HG03521 (cell line): ENCODE data around the gene SDK1.

Experiments used
- ATAC-seq: cut with Tn5 transposase; IDR thresholded peaks from one replicate; pipeline ENCODE4 v1.9.1; 2021; ENCODE audit warnings: mild to moderate bottlenecking, moderate library complexity; ENCODE audit not compliant: unreplicated experiment

The SDK1 gene

DNA sequence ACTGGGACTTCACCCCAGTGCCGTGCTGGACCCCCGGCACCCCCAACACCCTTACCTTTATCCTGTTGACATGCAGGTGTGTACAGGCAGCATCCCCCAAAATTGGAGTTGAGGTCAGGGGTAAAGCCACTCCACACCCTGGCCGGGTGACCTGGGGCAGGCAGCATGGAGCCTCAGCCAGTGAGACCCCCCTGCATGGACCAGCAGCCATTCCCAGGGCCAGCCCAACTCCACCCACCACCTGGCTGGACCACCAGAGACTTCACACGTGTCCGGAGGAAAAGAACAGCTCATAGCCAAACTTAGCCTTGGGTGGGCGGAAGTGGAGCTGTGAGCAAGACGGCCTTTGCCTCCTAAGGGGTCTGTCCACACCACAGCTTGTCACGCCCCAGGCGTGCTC is 968.0 kb downstream of the SDK1 start:
- no peak for ATAC-seq

DNA sequence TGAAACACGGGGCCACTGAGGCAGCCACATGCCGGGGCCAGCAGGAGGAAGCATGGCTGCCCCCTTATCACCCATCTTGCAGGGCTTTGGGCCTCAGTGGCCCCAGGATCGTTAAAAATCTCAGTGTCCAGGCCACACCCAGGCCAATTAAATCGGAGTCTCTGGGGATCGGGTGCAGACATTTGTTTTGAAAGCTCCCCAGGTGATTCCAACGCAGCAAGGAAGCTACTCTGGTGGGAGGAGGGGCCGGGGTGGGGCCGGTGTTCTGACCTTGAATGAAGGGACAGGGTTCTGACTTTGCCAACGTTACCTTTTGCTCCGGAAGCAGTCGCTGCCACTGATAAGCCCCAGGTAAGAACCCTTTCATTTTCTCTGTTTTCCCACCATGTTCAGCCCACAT is 968.7 kb downstream of the SDK1 start:
- no peak for ATAC-seq

DNA sequence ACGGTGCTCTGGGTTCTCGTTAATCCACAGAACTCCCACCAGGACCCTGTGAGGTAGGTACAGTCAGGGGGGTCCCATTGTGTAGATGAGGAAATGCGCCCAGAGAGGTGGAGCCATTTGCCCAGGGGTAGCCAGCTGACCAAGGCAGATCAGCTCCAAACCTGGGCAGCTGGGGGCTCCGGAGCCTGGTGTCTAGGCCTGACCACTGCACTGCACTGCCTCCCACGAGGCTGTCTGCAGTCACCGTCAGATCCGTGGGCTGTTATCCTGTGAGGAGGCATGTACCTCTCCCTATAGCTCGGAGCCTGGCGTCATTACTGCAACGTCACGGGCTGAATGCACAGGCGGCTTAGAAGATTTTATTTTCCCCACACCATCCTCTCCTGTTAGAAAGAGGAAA is 969.2 kb downstream of the SDK1 start:
- ATAC-seq = no peak

DNA sequence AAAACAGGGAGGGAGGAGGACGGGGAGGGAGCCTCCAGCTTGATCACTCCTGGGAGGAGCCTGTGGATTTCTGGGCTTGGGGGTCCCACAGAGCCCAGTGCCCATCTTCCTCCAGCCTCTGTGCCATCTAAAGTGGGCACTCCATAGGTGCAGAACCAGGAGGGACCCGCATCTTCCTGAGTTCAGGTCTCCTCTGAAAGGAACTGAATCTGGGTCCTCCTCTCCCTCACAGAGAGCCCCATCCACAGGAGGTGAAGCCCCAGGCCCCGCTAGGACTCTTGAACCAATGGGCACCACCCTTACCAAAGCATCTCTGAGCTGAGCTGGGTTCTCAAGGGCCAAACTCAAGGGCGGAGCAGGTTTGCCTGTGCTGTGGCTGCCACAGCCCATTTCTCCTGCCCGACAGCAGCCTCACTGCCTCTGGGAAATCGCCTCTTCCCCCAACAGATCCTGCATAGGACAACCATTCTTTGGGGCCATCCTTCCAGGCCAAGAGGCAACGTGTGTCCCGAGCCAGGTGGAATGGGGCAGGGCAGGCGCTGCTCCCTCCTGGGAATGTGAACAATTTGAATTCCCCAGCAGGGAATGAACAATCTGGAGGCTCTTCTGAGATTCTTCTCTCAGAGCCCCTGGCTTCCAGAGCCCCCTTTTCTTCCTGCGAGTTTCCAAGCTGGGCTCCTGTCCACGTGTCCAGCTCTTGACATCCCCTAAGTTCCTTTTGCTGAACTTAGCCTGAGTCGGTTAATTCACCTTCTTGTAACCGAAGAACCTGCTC is 970.1 kb downstream of the SDK1 start:
- ATAC-seq = no peak

DNA sequence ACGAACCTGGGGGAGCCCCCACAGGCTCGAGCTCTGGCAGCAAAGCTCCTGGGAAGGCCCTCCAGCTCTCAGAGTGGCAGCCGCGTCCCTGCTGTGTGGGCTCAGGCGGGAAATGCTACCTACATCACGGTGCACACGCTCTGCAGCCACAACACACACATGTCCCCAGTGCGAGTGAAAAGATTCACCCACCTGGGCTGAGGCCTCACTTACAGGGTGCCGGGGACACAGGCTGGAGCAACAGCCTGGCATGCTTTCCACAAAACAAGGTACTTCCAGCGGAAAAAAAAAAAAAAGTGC is 970.6 kb downstream of the SDK1 start:
- no peak for ATAC-seq

DNA sequence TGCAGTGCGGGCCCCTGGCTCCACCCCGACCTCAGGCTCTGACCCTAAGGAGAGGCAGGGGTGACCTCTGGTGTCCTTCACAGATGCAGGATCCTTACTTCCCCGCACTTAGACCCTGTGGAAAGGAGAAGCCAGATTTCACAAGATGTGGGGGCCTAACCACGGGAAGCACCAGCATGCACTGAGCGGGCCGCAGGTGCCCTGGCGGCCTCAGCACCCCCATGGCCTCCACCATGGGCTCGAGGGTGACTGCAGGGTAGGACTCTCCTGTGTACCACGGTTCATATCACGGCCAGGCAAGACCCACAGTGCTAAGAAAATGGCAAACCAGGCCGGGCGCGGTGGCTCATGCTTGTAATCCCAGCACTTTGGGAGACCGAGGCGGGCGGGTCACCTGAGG is 971.1 kb downstream of the SDK1 start:
- no peak for ATAC-seq

GRCh38 chr7:4273566-4274230 is 972.6 kb downstream of the SDK1 start:
- no peak for ATAC-seq

GRCh38 chr7:4274286-4274685 is 973.2 kb downstream of the SDK1 start:
- ATAC-seq = no peak

- no peak for ATAC-seq
These were observed 976.9 kb downstream of the SDK1 start for GRCh38 chr7:4277936-4278335.

GRCh38 chr7:4279216-4279615 is 978.2 kb downstream of the SDK1 start:
- no peak for ATAC-seq

DNA sequence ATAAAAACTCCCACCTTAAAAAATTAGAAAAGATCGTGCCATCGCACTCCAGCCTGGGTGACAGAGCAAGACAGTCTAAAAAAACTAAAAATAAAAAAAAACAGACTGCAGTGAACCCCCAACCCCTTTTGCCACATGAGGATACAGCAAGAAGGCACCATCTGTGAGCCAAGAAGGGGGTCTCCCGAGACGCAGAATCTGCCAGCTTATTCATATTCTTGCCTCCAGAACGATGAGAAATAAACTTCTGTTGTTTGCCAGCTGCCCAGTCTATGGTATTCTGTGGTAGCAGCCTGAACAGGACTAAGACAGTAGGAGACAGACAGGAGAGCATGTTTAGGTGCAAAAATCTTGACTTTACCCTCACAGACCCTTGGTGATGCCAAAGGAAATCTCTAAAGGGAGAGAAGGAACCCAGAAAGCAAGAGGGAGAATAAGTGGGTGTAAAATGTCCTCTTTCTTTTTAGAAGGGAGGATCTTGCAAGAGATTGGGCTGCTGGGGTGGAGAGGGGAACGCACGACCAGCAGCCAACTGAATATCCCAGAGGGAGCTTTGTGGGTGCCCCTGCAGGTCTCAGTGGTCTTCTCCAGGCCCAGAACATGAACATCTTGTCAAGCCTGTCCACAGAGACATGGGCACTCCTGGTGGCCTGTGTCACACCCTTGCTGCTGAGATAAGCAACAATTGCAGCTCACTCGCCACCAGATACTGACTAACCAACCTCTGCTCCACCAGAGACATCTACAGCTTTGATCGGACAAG is 980.4 kb downstream of the SDK1 start:
- no peak for ATAC-seq

DNA sequence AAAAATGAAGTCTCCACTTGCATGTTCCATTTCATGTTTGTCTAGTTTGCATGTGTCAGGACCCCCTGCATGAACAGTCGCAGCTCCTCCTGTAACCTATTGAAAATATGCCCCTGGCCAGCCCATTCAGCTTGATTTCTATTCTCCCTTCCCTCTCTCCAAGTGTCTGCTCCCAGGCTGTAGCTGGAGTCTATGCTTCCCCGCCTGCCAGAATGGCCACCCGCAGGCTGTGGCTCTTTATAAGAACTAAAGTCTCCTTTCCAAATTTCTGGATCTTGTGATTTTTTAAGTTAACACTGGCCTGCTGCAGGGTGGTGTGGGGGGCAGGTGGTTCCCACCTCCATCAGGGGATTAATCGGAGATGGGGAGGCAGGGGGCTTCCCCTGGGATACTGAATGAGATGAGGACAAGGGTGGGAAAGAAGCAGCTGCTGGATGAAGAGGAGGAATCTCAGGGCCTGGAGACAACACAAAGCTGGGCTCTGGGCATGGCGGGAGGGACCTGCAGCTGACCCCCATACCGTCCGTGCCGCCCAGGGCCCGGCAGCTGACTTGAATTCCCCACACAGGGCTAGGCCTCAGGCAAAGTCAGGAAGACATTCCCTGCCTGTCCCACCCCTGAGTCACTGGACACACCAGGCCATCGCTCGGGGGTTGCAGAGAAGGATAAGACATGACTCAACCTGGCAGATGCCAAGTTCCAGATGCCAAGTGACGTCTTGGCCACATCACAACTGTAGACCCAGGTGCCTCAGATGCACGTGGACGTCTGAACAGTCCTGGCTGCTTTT is 981.6 kb downstream of the SDK1 start:
- ATAC-seq = no peak

- ATAC-seq = no peak
These were observed 985.3 kb downstream of the SDK1 start for GRCh38 chr7:4286351-4286750.

- ATAC-seq = no peak
These were observed 987.8 kb downstream of the SDK1 start for GRCh38 chr7:4288791-4289394.

DNA sequence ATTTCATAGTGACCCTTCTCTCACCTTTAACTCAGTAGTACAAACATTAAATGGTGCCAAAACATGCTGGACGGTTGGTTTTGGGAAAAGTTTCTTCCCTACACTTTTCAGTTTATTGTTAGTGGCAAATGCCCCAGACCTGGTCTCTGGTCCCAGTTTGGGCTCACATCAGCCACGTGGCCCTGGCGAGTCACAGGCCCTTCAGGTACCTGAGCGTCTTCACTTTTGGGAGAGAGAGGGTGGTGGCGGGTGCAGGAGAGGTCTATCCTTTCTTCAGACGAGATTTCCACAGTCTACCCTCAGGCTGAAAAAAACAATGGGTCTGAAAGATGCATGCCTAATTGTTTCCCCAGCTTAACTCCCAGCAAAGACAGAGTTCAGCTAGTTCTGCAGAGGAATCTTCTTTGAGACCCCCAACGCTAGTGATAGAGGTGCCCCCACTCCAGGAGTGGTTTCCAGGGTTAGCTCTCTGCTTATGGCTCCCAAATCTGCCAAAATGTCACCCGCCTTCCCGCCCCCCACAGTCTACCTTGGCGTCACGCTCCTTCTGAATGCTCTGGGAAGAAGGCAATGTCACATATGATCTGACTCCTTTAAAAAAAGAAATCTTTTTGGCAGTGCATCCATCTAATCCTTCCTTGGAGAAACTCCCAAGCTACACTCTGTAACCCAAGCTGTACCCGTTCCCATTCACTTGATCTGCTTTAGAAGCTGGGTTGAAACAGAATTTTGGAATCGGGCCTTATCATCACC is 996.3 kb downstream of the SDK1 start:
- no peak for ATAC-seq

- ATAC-seq = no peak
These were observed 996.8 kb downstream of the SDK1 start for GRCh38 chr7:4297918-4298219.

- ATAC-seq = no peak
These were observed 998.4 kb downstream of the SDK1 start for GRCh38 chr7:4299431-4299830.

GRCh38 chr7:4302203-4302905 is 1001.3 kb downstream of the SDK1 start:
- no peak for ATAC-seq

- no peak for ATAC-seq
These were observed 1006.5 kb downstream of the SDK1 start for GRCh38 chr7:4307316-4308204.
